GM19351 (cell line): Measurements from ENCODE around the gene SAMM50.
A peak's percentile ranks its signal among the peaks of the same experiment; 100 is the strongest.

Experiments used
- ATAC-seq: cut with Tn5 transposase; IDR thresholded peaks from one replicate; pipeline ENCODE4 v1.9.1; 2021; ENCODE audit warnings: mild to moderate bottlenecking, moderate library complexity; ENCODE audit not compliant: unreplicated experiment

SAMM50 gene

DNA sequence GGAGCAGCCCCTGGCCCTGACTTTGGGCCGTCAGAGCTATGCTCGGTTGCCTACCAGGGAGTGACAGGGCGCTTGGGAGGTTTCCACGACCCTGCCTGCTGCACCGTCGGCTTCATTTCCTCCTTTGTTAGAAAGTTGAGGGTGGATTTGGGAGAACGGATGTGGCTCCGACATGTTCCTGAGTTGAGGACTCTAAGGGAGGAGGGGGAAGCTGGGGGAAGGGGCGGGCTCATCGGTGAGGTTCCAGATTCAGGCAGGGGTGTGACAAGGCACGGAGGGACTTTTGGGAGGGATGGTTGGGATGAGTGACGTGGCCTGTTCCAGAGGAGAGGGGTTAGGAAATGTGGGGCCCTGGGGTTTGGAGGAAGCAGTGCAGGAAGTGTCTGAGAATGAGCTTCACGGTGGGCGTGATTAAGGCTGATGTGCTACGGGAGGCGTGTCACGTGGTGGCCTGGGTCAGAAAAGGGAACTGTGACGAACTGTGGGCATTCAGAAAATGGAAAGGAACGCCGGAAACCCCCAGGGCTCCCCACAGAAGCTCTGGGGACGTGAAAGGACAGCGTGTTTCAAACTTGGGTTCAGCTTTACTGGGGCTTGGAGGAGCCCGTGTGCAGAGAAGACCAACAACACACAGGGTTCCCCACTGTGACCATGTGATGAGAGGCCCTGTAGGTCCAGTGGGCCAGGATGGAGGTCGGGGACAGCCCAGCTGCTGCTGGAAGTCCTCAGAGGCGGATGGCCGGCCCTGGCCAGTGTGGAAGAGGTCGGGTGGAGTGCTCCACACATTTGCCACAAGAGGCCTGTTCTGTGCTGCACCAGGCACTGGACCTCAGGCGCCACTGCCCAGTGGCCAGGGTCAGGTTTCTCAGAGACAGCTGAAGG is 71.6 kb downstream of the SAMM50 start:
- no peak for ATAC-seq

DNA sequence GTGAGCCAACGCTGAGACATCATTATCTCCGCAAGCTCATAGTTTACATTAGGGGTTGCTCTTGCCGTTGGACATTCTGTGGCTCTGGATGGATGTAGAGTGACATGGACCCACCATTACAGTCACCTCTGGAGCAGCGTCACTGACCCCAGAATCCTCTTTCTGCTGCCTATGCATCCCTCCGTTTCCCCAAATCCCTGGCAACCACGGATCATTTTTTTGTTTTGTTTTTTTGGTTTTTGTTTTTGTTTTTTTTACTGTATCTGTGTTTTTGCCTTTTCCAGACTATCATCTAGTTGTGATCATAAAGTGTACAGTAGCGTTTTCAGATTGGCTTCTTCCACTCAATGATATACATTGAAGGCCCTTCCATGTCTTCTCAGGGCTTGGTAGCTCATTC is 72.8 kb downstream of the SAMM50 start:
- ATAC-seq, result no peak

DNA sequence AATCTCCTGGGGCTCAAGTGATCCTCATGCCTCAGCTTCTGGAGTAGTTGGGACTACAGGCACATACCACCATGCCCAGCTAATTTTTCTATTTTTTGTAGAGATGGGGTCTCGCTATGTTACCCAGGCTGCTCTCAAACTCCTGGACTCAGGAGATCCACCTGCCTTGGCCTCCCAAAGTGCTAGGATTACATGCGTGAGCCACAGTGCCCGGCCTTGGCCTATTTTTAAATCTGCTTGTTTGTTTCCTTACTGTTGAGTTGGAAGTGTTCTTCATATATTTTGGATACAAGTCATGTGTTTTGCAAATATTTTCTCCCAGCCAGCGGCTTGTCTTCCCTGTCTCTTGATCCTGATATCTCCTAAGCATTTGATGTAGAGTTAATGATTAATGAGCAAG is 73.8 kb downstream of the SAMM50 start:
- ATAC-seq, result no peak

GRCh38 chr22:44030051-44030701 is 74.9 kb downstream of the SAMM50 start:
- no peak for ATAC-seq

DNA sequence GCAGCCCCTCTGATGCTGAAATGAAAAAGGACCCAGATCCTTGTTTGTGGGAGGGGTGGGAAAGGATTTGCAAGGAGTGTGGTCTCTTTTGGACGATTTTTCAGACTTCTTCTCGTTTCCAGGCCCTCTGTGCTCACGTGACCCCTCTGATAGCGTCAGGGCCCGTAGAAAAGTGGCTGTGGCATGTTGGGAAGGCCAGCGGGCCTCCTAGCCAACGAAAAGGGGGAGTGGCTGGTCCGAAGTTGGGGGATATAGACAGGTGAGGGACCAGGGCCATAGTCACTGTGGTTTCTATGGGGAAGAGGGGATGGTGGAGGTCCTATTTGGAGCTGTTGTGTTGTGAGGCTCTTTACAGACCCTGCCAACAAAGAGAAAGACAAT is 75.5 kb downstream of the SAMM50 start:
- no peak for ATAC-seq

GRCh38 chr22:44031158-44031952 is 76.1 kb downstream of the SAMM50 start:
- ATAC-seq, result no peak

- ATAC-seq, result no peak
Observed at GRCh38 chr22:44032126-44032730, 77.0 kb downstream of the SAMM50 start.

GRCh38 chr22:44033287-44033686 is 78.0 kb downstream of the SAMM50 start:
- ATAC-seq, result no peak

GRCh38 chr22:44033694-44034093 is 78.5 kb downstream of the SAMM50 start:
- ATAC-seq, result no peak

- no peak for ATAC-seq
Observed at GRCh38 chr22:44037519-44038375, 82.5 kb downstream of the SAMM50 start.

DNA sequence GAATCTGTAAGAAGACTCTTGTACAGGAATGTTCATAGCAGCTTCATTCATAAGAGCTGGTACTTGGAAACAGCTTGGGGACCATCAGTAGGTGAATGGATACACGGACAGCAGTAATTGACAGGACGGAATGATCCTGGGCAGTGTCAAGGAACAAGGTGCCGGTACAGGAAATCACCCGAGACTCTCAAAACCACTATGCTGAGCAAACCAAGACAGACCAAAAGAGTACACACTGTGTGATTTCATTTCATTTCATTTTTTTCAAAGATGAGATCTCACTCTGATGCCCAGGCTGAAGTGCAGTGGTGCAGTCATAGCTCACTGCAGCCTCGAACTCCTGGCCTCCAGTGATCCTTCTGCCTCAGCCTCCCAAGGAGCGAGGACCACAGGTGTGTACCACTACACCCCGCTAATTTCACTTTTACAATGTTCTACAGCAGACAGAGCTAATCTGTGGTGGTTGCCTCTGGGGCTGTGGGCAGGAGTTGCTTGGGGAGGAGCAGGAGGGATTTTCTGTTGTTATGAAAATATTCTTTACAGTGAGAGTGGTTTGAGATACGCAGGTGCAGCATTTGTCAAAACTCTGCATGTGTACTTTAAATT is 84.4 kb downstream of the SAMM50 start:
- no peak for ATAC-seq

GRCh38 chr22:44042249-44043218 is 87.3 kb downstream of the SAMM50 start:
- peak; percentile 79 for ATAC-seq

- no peak for ATAC-seq
Observed at GRCh38 chr22:44045145-44045544, 89.9 kb downstream of the SAMM50 start.
